H1 (cell line): ENCODE data around the gene BICD1. TPM values are rescaled to one million over a fixed set of nuclear protein-coding genes. Genes with fewer than 3 reads are reported as not detected.

ENCODE experiments used
- HDAC2 ChIP-seq, 2 experiments: fragments of 300-600 bp in 1 of 2; sonication (generic) in 1 of 2; IDR thresholded peaks; 2 replicates each; pipeline ENCODE4 v1.6.1; 2011 to 2012; ENCODE audit warnings: low read depth in 2 of 2, low read length in 2 of 2, mild to moderate bottlenecking in 2 of 2, moderate library complexity in 2 of 2, borderline replicate concordance in 1 of 2, inconsistent platforms in 1 of 2
- JUN ChIP-seq: IDR thresholded peaks from 2 replicates; pipeline ENCODE4 v1.6.1; 2011; ENCODE audit warnings: low read depth, mild to moderate bottlenecking, improper control_type of control experiment, low read length
- NANOG ChIP-seq: IDR thresholded peaks from 2 replicates; pipeline ENCODE4 v1.6.1; 2011; ENCODE audit warnings: low read length, low read depth, mild to moderate bottlenecking, inconsistent platforms; ENCODE audit not compliant: insufficient read depth, poor library complexity, severe bottlenecking
- POU5F1 ChIP-seq: IDR thresholded peaks from 2 replicates; pipeline ENCODE4 v1.6.1; 2011; ENCODE audit warnings: low read depth, mild to moderate bottlenecking, low read length, moderate library complexity
- SP4 ChIP-seq: IDR thresholded peaks from 2 replicates; pipeline ENCODE4 v1.6.1; 2012; ENCODE audit warnings: low read length, inconsistent platforms
- polyA plus RNA-seq, 7 experiments: library from polyadenylated mRNA; depleted of rRNA in 3 of 7; stranded (reverse) in 5 of 7; unstranded in 2 of 7; fragments of >200 nt in 5 of 7; fragments of 200-250 nt in 2 of 7; gene quantifications; 1 replicate in 5 of 7; 2 replicates in 1 of 7; 4 replicates in 1 of 7; pipeline versions ENCODE4 v1.2.1 to v1.2.3, GENCODE V29; 2011 to 2013; ENCODE audit warnings: missing spikeins in 2 of 7, mixed read lengths in 2 of 7
- total RNA-seq: library from RNA; stranded (reverse); fragmentation: NEBNext Ultra II Directional; extraction: Animal tissue kit (Norgen Biotek cat#: 25700); gene quantifications from 2 replicates; pipeline ENCODE4 v1.2.1, GENCODE V29; 2021
- TF ChIP-seq, protein P1 (sequence below): IDR thresholded peaks from 2 replicates; pipeline ENCODE4 v1.6.1; 2012; ENCODE audit warnings: low read length, inconsistent platforms

The BICD1 gene
- total and polyA plus RNA-seq, 2 of the 8 experiments (the other 6 are each of a cell fraction or from before 2014, with no cell fraction given): 34.1 to 58.4 TPM

DNA sequence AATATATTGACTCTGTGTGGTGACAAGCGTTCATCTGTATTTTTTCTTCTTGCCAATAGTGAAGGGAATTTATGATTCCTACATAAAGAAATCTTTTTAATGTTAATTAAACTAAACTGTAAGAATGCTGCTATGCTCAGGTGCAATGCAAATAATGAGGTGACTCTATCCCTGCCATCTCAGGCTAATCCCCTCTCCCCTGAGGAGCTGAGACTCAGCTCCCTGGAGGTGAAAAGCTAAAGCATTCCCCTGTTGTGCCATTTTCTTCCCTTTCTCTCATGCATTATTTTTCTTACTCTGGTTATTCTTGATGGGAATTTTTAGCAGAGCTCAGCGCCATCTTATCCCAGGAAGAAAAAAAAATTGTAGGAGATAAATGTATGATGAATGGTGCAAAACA, 178.8 kb downstream of the BICD1 start (continued):
- TF ChIP-seq POU5F1 (no peak), JUN (no peak), SP4 (no peak), HDAC2 (IDR thresholded peaks at IDR 0.05; ENCODE audit: borderline replicate concordance in 1 of 2, low read depth in 2 of 2, low read length in 2 of 2) (no peak), NANOG (no peak)
- TF ChIP-seq, protein P1, sequence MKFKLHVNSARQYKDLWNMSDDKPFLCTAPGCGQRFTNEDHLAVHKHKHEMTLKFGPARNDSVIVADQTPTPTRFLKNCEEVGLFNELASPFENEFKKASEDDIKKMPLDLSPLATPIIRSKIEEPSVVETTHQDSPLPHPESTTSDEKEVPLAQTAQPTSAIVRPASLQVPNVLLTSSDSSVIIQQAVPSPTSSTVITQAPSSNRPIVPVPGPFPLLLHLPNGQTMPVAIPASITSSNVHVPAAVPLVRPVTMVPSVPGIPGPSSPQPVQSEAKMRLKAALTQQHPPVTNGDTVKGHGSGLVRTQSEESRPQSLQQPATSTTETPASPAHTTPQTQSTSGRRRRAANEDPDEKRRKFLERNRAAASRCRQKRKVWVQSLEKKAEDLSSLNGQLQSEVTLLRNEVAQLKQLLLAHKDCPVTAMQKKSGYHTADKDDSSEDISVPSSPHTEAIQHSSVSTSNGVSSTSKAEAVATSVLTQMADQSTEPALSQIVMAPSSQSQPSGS: no peak
